Measurements from ENCODE around the gene GALNT9.

Gene GALNT9

DNA sequence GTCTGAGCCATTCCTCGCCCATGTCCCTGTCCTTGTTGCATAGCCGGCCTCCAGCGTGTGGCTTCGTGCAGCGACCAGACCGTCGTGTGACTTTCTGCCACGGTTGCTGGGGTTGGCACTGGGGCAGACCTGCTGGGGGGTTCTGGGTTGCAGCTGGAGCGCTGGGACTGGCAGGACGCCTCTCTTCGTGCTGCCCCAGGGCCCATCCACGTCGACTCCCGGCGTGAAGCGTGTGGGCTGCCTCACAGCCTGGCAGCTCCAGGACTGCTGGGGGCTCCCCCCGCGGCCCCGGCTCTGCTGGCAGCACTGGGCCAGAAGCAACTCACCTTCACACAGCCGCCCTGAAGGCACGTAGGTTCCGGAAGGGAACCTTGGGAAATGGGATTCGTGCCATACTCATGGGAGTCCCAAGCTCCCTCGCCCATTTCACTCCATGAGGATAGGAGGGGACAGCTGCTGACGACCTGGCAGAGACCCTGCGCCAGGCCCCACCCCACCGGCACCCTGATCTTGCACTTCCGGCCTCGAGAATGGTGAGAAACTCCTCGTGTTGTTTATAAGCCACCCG is 51.9 kb downstream of the GALNT9 start:
- H3K9ac ChIP-seq (ENCODE audit: low read length), result no peak overlapping the region
- no peaks in the 10 kb centered on the region for H3K79me2 ChIP-seq (ENCODE audit: low read length)
- H3K9me3 ChIP-seq (ENCODE audit: insufficient read depth, low read length), result no peaks in the 10 kb centered on the region
- H3K27me3 ChIP-seq (ENCODE audit: low read depth, low read length), result no peaks in the 10 kb centered on the region
- no peaks in the 10 kb centered on the region for H3K36me3 ChIP-seq (replicated peaks; ENCODE audit: low read depth, low read length)
- no peak overlapping the region for H3K27ac ChIP-seq (ENCODE audit: low read length)
- no peaks in the 10 kb centered on the region for H4K20me1 ChIP-seq (ENCODE audit: insufficient read depth, low read length)
- no peak overlapping the region for H2AFZ ChIP-seq (ENCODE audit: low read depth, low read length)
- no peak for TF ChIP-seq EZH2phosphoT487 (IDR thresholded peaks at IDR 0.05; ENCODE audit: low read depth)
- TF ChIP-seq, protein P1, sequence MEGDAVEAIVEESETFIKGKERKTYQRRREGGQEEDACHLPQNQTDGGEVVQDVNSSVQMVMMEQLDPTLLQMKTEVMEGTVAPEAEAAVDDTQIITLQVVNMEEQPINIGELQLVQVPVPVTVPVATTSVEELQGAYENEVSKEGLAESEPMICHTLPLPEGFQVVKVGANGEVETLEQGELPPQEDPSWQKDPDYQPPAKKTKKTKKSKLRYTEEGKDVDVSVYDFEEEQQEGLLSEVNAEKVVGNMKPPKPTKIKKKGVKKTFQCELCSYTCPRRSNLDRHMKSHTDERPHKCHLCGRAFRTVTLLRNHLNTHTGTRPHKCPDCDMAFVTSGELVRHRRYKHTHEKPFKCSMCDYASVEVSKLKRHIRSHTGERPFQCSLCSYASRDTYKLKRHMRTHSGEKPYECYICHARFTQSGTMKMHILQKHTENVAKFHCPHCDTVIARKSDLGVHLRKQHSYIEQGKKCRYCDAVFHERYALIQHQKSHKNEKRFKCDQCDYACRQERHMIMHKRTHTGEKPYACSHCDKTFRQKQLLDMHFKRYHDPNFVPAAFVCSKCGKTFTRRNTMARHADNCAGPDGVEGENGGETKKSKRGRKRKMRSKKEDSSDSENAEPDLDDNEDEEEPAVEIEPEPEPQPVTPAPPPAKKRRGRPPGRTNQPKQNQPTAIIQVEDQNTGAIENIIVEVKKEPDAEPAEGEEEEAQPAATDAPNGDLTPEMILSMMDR (IDR thresholded peaks at IDR 0.05; ENCODE audit: low read depth, low read length), result no peak
- H3K4me2 ChIP-seq (ENCODE audit: low read length), result no peak overlapping the region
- H3K4me3 ChIP-seq (ENCODE audit: low read length), result no peak overlapping the region
- H3K4me1 ChIP-seq (ENCODE audit: low read length), result no peaks in the 10 kb centered on the region

DNA sequence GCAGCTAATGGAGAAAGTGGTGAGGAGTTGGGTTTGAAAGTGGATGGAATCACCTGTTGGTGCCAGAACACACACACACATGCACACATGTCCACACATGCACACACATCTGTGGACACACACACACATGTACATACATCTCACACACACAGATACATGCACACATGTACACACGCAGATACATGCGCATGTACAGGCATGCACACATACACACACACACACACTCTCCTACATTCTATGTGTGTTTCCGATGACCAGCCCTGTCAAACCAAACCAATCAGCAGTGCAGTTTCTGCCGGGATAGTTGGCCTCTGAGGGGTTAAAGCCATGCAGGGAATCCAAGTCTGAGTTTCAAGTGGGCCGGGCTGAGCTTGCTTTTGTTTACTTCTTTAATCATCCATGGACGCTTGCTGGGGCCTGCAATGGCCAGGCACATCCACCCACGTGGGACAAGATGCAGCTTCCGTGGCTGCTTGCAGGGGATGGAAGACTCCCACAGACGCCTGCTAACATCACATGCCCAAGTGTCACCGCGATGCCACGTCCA is 52.5 kb downstream of the GALNT9 start:
- H3K9me3 ChIP-seq (ENCODE audit: insufficient read depth, low read length), result no peaks in the 10 kb centered on the region
- H3K27me3 ChIP-seq (ENCODE audit: low read depth, low read length), result no peaks in the 10 kb centered on the region
- no peak overlapping the region for H2AFZ ChIP-seq (ENCODE audit: low read depth, low read length)
- H3K4me2 ChIP-seq (ENCODE audit: low read length), result no peak overlapping the region
- no peaks in the 10 kb centered on the region for H3K79me2 ChIP-seq (ENCODE audit: low read length)
- no peaks in the 10 kb centered on the region for H3K36me3 ChIP-seq (replicated peaks; ENCODE audit: low read depth, low read length)
- TF ChIP-seq, protein P1 (IDR thresholded peaks at IDR 0.05; ENCODE audit: low read depth, low read length), result no peak
- no peak for TF ChIP-seq EZH2phosphoT487 (IDR thresholded peaks at IDR 0.05; ENCODE audit: low read depth)
- no peaks in the 10 kb centered on the region for H3K4me1 ChIP-seq (ENCODE audit: low read length)
- no peak overlapping the region for H3K4me3 ChIP-seq (ENCODE audit: low read length)
- H4K20me1 ChIP-seq (ENCODE audit: insufficient read depth, low read length), result no peaks in the 10 kb centered on the region
- no peak overlapping the region for H3K27ac ChIP-seq (ENCODE audit: low read length)
- no peak overlapping the region for H3K9ac ChIP-seq (ENCODE audit: low read length)

DNA sequence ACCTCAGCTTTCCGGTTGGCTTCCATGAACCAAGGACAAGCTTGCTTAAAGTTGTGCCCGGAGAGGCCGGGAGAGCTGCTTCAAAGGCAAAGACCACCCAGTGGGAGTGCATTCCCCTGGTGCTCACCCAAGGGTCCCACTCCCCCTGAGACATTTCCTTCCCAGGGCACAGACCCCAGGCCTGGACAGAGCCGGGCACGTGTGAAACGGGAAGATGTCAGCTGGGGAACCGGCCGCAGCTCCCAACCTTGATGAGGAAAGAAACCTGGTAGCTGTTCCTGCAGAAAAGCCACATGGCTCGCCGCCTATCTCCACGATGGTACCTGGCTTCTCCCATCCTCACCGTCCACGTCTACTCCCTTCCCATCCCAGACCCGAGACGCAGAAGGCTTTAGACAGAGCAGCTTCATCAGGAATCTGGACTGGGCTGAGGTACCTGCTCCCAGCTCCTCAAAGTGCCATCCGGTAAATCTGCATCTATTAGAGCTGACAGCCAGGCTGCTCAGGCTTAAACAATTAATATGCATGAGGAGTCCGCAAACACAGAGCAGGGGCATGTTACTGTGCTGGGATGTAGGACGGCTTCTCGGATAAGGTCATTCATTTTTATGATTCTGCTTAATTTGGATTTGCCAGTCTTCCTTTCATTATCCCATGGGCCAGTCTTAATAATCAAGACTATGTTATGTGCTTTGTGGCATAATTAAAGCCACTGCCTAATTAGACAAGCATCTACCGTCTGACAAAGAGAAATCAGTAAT is 53.1 kb downstream of the GALNT9 start:
- Histone ChIP-seq H3K4me2 (ENCODE audit: low read length) (no peak overlapping the region), H4K20me1 (ENCODE audit: insufficient read depth, low read length) (no peaks in the 10 kb centered on the region), H3K27ac (ENCODE audit: low read length) (no peak overlapping the region), H3K9ac (ENCODE audit: low read length) (no peak overlapping the region), H3K36me3 (replicated peaks; ENCODE audit: low read depth, low read length) (no peaks in the 10 kb centered on the region), H3K4me1 (ENCODE audit: low read length) (no peaks in the 10 kb centered on the region), H3K9me3 (ENCODE audit: insufficient read depth, low read length) (no peaks in the 10 kb centered on the region), H3K27me3 (ENCODE audit: low read depth, low read length) (no peaks in the 10 kb centered on the region), H2AFZ (ENCODE audit: low read depth, low read length) (no peak overlapping the region), H3K79me2 (ENCODE audit: low read length) (no peaks in the 10 kb centered on the region), H3K4me3 (ENCODE audit: low read length) (no peak overlapping the region)
- TF ChIP-seq, protein P1 (IDR thresholded peaks at IDR 0.05; ENCODE audit: low read depth, low read length), result no peak
- TF ChIP-seq EZH2phosphoT487 (IDR thresholded peaks at IDR 0.05; ENCODE audit: low read depth), result no peak

- Histone ChIP-seq H3K4me2 (ENCODE audit: low read length) (no peak overlapping the region), H3K9me3 (ENCODE audit: insufficient read depth, low read length) (no peaks in the 10 kb centered on the region), H4K20me1 (ENCODE audit: insufficient read depth, low read length) (no peaks in the 10 kb centered on the region), H3K27ac (ENCODE audit: low read length) (no peak overlapping the region), H3K36me3 (replicated peaks; ENCODE audit: low read depth, low read length) (no peaks in the 10 kb centered on the region), H3K79me2 (ENCODE audit: low read length) (no peaks in the 10 kb centered on the region), H3K4me3 (ENCODE audit: low read length) (no peak overlapping the region), H2AFZ (ENCODE audit: low read depth, low read length) (no peak overlapping the region), H3K9ac (ENCODE audit: low read length) (no peak overlapping the region), H3K4me1 (ENCODE audit: low read length) (no peaks in the 10 kb centered on the region), H3K27me3 (ENCODE audit: low read depth, low read length) (no peaks in the 10 kb centered on the region)
- TF ChIP-seq, protein P1 (IDR thresholded peaks at IDR 0.05; ENCODE audit: low read depth, low read length), result no peak
- no peak for TF ChIP-seq EZH2phosphoT487 (IDR thresholded peaks at IDR 0.05; ENCODE audit: low read depth)
Measured at GRCh38 chr12:132275631-132276030, 53.8 kb downstream of the GALNT9 start.

Data from OCI-LY3 (cell line).